Calu3 (cell line): Measurements from ENCODE around the gene YJU2. TPM values are rescaled to one million over a fixed set of nuclear protein-coding genes. Genes with fewer than 3 reads are reported as not detected.

Source experiments
- Bru-seq: library from RNA; stranded (reverse); fragments of 400-500 nt; gene quantifications from one replicate; lab custom pipeline; 2021; lab: Mats Ljungman, UMichigan
- BruChase-seq, 2 experiments: library from RNA; stranded (reverse); fragments of 400-500 nt; gene quantifications; one replicate each; lab custom pipeline; 2021; lab: Mats Ljungman, UMichigan
- BruUV-seq: library from RNA; stranded (reverse); fragments of 400-500 nt; replicated peaks from 2 replicates; lab custom pipeline; 2021; lab: Mats Ljungman, UMichigan
- CTCF ChIA-PET: fragments of 300-600 bp; sonication (Branson Sonifier 250); formaldehyde crosslinking; loops from one replicate; lab custom pipeline; 2022; ENCODE audit warnings: antibody characterized with exemption; lab: Charles Lee
- DNase-seq: peaks from one replicate; pipeline ENCODE4 v3.0.0; 2022
- H3K27ac Mint-ChIP-seq: one replicate; pipeline ENCODE4 v1.8.0; 2022; ENCODE audit warnings: mixed read lengths; ENCODE audit not compliant: unreplicated experiment
- H3K27me3 Mint-ChIP-seq: one replicate; pipeline ENCODE4 v1.8.0; 2022; ENCODE audit warnings: mixed read lengths; ENCODE audit not compliant: unreplicated experiment
- H3K36me3 Mint-ChIP-seq: one replicate; pipeline ENCODE4 v1.8.0; 2022; ENCODE audit warnings: mild to moderate bottlenecking, moderate library complexity, mixed read lengths; ENCODE audit not compliant: insufficient read depth, unreplicated experiment
- H3K4me1 Mint-ChIP-seq: one replicate; pipeline ENCODE4 v1.8.0; 2022; ENCODE audit warnings: mild to moderate bottlenecking, low read depth, mixed read lengths; ENCODE audit not compliant: unreplicated experiment
- H3K4me3 Mint-ChIP-seq: one replicate; pipeline ENCODE4 v1.8.0; 2022; ENCODE audit warnings: mild to moderate bottlenecking, low read depth, moderate library complexity, mixed read lengths; ENCODE audit not compliant: unreplicated experiment
- H3K9me3 Mint-ChIP-seq: one replicate; pipeline ENCODE4 v1.8.0; 2022; ENCODE audit warnings: low read depth, mixed read lengths; ENCODE audit not compliant: unreplicated experiment
- CTCF ChIP-seq: fragments of 200-600 bp; IDR thresholded peaks from one replicate; pipeline ENCODE4 v1.8.0; 2022; ENCODE audit warnings: antibody characterized with exemption; ENCODE audit not compliant: unreplicated experiment
- intact Hi-C: fragments of 100-400 bp; cut with micrococcal nuclease; formaldehyde crosslinking; loops from one replicate; pipeline ENCODE4 v1.10.0; 2022; ENCODE audit not compliant: unreplicated experiment
- long read RNA-seq: library from polyadenylated mRNA; stranded (forward); transcript quantifications from one replicate; pipeline ENCODE4 v2.0.0, GENCODE V29; 2022
- total RNA-seq: library from RNA; stranded (reverse); gene quantifications from 2 replicates; pipeline ENCODE4 v1.2.3, GENCODE V29; 2022

The YJU2 gene
- 7.8 and 10.4 TPM in 2 replicates for total RNA-seq
- Bru-seq, nascent RNA, result percentile 44 among the genes with signal in this experiment
- BruChase-seq, experiment 1, labeled RNA remaining after a 6-hour chase, result percentile 44 among the genes with signal in this experiment
- BruChase-seq, experiment 2, labeled RNA remaining after a 2-hour chase, result percentile 43 among the genes with signal in this experiment
- long read RNA-seq, transcript YJU2-201 (8 exons, 1,434 nt), result major isoform, 15 of 16 reads
- long read RNA-seq, partial matches to known transcripts, result 1 of 16 reads
- long read RNA-seq, other reads (novel, unspliced or antisense), result 0 of 16 reads

GRCh38 chr19:4246767-4247593, at the start of gene YJU2:
Gene YJU2, plus strand, starts transcription at chr19:4247080. Its CDS starts 67 bp downstream, at chr19:4247147.
- intact Hi-C loops, result no loop called here
- H3K4me1 Mint-ChIP-seq, result peaks cover 8% of the 10 kb centered on the region
- peak within 1 kb of the TSS; percentile 100 for H3K27ac Mint-ChIP-seq
- peaks cover 2% of the 10 kb centered on the region for H3K9me3 Mint-ChIP-seq
- H3K27me3 Mint-ChIP-seq, result no peaks in the 10 kb centered on the region
- no peak for TF ChIP-seq CTCF
- DNase-seq, result peak; percentile 97
- peak within 1 kb of the TSS; percentile 87 for H3K4me3 Mint-ChIP-seq
- TSS peak; percentile 80 for BruUV-seq
- CTCF ChIA-PET, result interaction anchor here (0.9 kb wide), 1 partner anchor 20 kb away, joined by 3 read pairs; no protein-coding TSS in a partner anchor
- H3K36me3 Mint-ChIP-seq, result peaks cover 40% of the 10 kb centered on the region

- Mint-ChIP-seq H3K9me3 (peaks cover 7% of the 10 kb centered on the region), H3K4me1 (peaks cover 12% of the 10 kb centered on the region), H3K4me3 (peak overlapping the region; percentile 52), H3K27me3 (peaks cover 90% of the 10 kb centered on the region), H3K36me3 (peaks cover 10% of the 10 kb centered on the region), H3K27ac (peak overlapping the region; percentile 72)
- DNase-seq, result no peak
- BruUV-seq, result no TSS peak
- CTCF ChIA-PET, result no interaction called here
- intact Hi-C loops, result no loop called here
- no peak for TF ChIP-seq CTCF
These were observed 49.7 kb upstream of the YJU2 start for GRCh38 chr19:4197228-4197624.

- Mint-ChIP-seq H3K4me1 (peaks cover 12% of the 10 kb centered on the region), H3K27me3 (peaks cover 92% of the 10 kb centered on the region), H3K4me3 (peak overlapping the region; percentile 52), H3K36me3 (peaks cover 10% of the 10 kb centered on the region), H3K27ac (peak overlapping the region; percentile 72), H3K9me3 (peaks cover 7% of the 10 kb centered on the region)
- CTCF ChIA-PET, result no interaction called here
- BruUV-seq, result no TSS peak
- no peak for TF ChIP-seq CTCF
- intact Hi-C loops, result no loop called here
- no peak for DNase-seq
These were observed 49.0 kb upstream of the YJU2 start for GRCh38 chr19:4197625-4198466.
